Activated T-helper 1 cell treated with anti-CD3 and anti-CD28 coated beads, Interleukin-12 subunit alpha, Interleukin-12 subunit beta, Interleukin-2, Interleukin-4 antibody, amounts not matched to agents 30 ng/mL and 10 ng/mL and 1 ng/mL, durations not matched to agents 14 hours and 24 hours and 36 hours (primary cell): ENCODE measurements around the gene NAV2. TPM values are rescaled to one million over a fixed set of nuclear protein-coding genes. Genes with fewer than 3 reads are reported as not detected.

ENCODE experiments used
- DNase-seq: peaks from one replicate; pipeline ENCODE4 v3.0.0; 2021; ENCODE audit warnings: low spot score
- H3K27ac Mint-ChIP-seq: one replicate; pipeline ENCODE4 v1.8.0; 2021; ENCODE audit warnings: mild to moderate bottlenecking, mixed read lengths
- H3K27me3 Mint-ChIP-seq: one replicate; pipeline ENCODE4 v1.8.0; 2022; ENCODE audit warnings: mild to moderate bottlenecking, moderate library complexity, mixed read lengths; ENCODE audit not compliant: insufficient read depth
- H3K36me3 Mint-ChIP-seq: one replicate; pipeline ENCODE4 v1.8.0; 2021; ENCODE audit warnings: low read depth, mixed read lengths
- H3K4me1 Mint-ChIP-seq: one replicate; pipeline ENCODE4 v1.8.0; 2021; ENCODE audit warnings: low read depth, mixed read lengths
- H3K4me3 Mint-ChIP-seq: one replicate; pipeline ENCODE4 v1.8.0; 2021; ENCODE audit warnings: mild to moderate bottlenecking, moderate library complexity, mixed read lengths
- H3K9me3 Mint-ChIP-seq: one replicate; pipeline ENCODE4 v1.8.0; 2021; ENCODE audit warnings: mixed read lengths
- intact Hi-C: fragments of 100-400 bp; cut with micrococcal nuclease; formaldehyde crosslinking; loops from one replicate; pipeline ENCODE4 v1.15.1; 2024
- total RNA-seq: library from RNA; stranded (reverse); gene quantifications from 2 replicates; pipeline ENCODE4 v1.2.3, GENCODE V29; 2022

Gene NAV2
- total RNA-seq, 1 donor from 2014 or later, result 0.34 TPM

GRCh38 chr11:19849107-19849789 lies 136.6 kb downstream of the NAV2 start:
- Mint-ChIP-seq H3K36me3 (no peaks in the 10 kb centered on the region), H3K9me3 (no peaks in the 10 kb centered on the region), H3K27ac (no peak overlapping the region), H3K4me3 (no peak overlapping the region), H3K27me3 (no peaks in the 10 kb centered on the region), H3K4me1 (no peaks in the 10 kb centered on the region)
- intact Hi-C loops, result no loop called here
- no peak for DNase-seq

- no peak overlapping the region for H3K4me3 Mint-ChIP-seq
These were observed 137.4 kb downstream of the NAV2 start for GRCh38 chr11:19849947-19850593.

GRCh38 chr11:19852288-19852687 lies 139.7 kb downstream of the NAV2 start:
- Mint-ChIP-seq H3K9me3 (no peaks in the 10 kb centered on the region), H3K27ac (no peak overlapping the region), H3K4me1 (no peaks in the 10 kb centered on the region), H3K36me3 (no peaks in the 10 kb centered on the region), H3K27me3 (peaks cover 4% of the 10 kb centered on the region), H3K4me3 (no peak overlapping the region)
- intact Hi-C loops, result no loop called here
- DNase-seq, result no peak

More at GRCh38 chr11:19849947-19850593, 137.4 kb downstream of the NAV2 start:
- intact Hi-C loops, result no loop called here
- H3K9me3 Mint-ChIP-seq, result no peaks in the 10 kb centered on the region
- peaks cover 2% of the 10 kb centered on the region for H3K27me3 Mint-ChIP-seq
- no peak overlapping the region for H3K27ac Mint-ChIP-seq
- no peaks in the 10 kb centered on the region for H3K36me3 Mint-ChIP-seq
- H3K4me1 Mint-ChIP-seq, result no peaks in the 10 kb centered on the region
- no peak for DNase-seq

- intact Hi-C loops, result no loop called here
- no peak overlapping the region for H3K4me3 Mint-ChIP-seq
- H3K27ac Mint-ChIP-seq, result no peak overlapping the region
- H3K27me3 Mint-ChIP-seq, result peaks cover 4% of the 10 kb centered on the region
- H3K4me1 Mint-ChIP-seq, result no peaks in the 10 kb centered on the region
- no peaks in the 10 kb centered on the region for H3K36me3 Mint-ChIP-seq
- no peaks in the 10 kb centered on the region for H3K9me3 Mint-ChIP-seq
- no peak for DNase-seq
These were observed 140.4 kb downstream of the NAV2 start for GRCh38 chr11:19853016-19853415.

- Mint-ChIP-seq H3K36me3 (no peaks in the 10 kb centered on the region), H3K9me3 (no peaks in the 10 kb centered on the region), H3K4me3 (no peak overlapping the region), H3K4me1 (no peaks in the 10 kb centered on the region), H3K27me3 (peaks cover 4% of the 10 kb centered on the region), H3K27ac (no peak overlapping the region)
- no peak for DNase-seq
- intact Hi-C loops, result no loop called here
These were observed 141.3 kb downstream of the NAV2 start for GRCh38 chr11:19853920-19854319.

GRCh38 chr11:19861171-19861570 lies 148.5 kb downstream of the NAV2 start:
- H3K4me3 Mint-ChIP-seq, result no peak overlapping the region
- intact Hi-C loops, result no loop called here
- H3K4me1 Mint-ChIP-seq, result no peaks in the 10 kb centered on the region
- no peaks in the 10 kb centered on the region for H3K27me3 Mint-ChIP-seq
- DNase-seq, result no peak
- no peak overlapping the region for H3K27ac Mint-ChIP-seq
- no peaks in the 10 kb centered on the region for H3K9me3 Mint-ChIP-seq
- H3K36me3 Mint-ChIP-seq, result no peaks in the 10 kb centered on the region

GRCh38 chr11:19862091-19862490 lies 149.5 kb downstream of the NAV2 start:
- no peak for DNase-seq
- intact Hi-C loops, result no loop called here
- H3K36me3 Mint-ChIP-seq, result no peaks in the 10 kb centered on the region
- H3K4me1 Mint-ChIP-seq, result no peaks in the 10 kb centered on the region
- no peak overlapping the region for H3K27ac Mint-ChIP-seq
- no peaks in the 10 kb centered on the region for H3K27me3 Mint-ChIP-seq
- H3K9me3 Mint-ChIP-seq, result no peaks in the 10 kb centered on the region
- H3K4me3 Mint-ChIP-seq, result no peak overlapping the region

- Mint-ChIP-seq H3K4me1 (no peaks in the 10 kb centered on the region), H3K9me3 (no peaks in the 10 kb centered on the region), H3K27ac (no peak overlapping the region), H3K27me3 (no peaks in the 10 kb centered on the region), H3K4me3 (no peak overlapping the region), H3K36me3 (no peaks in the 10 kb centered on the region)
- no peak for DNase-seq
- intact Hi-C loops, result no loop called here
These were observed 151.8 kb downstream of the NAV2 start for GRCh38 chr11:19864141-19865140.

- H3K9me3 Mint-ChIP-seq, result no peaks in the 10 kb centered on the region
- no peaks in the 10 kb centered on the region for H3K36me3 Mint-ChIP-seq
- intact Hi-C loops, result no loop called here
- no peak for DNase-seq
- H3K27me3 Mint-ChIP-seq, result peaks cover 2% of the 10 kb centered on the region
- H3K4me3 Mint-ChIP-seq, result no peak overlapping the region
- H3K4me1 Mint-ChIP-seq, result no peaks in the 10 kb centered on the region
- no peak overlapping the region for H3K27ac Mint-ChIP-seq
These were observed 153.4 kb downstream of the NAV2 start for GRCh38 chr11:19866037-19866436.

GRCh38 chr11:19866521-19866920 lies 153.9 kb downstream of the NAV2 start:
- Mint-ChIP-seq H3K4me1 (no peaks in the 10 kb centered on the region), H3K36me3 (no peaks in the 10 kb centered on the region), H3K27ac (no peak overlapping the region), H3K9me3 (no peaks in the 10 kb centered on the region), H3K4me3 (no peak overlapping the region), H3K27me3 (peaks cover 4% of the 10 kb centered on the region)
- intact Hi-C loops, result no loop called here
- DNase-seq, result no peak

GRCh38 chr11:19867064-19867463 lies 154.4 kb downstream of the NAV2 start:
- no peak overlapping the region for H3K27ac Mint-ChIP-seq
- DNase-seq, result no peak
- no peak overlapping the region for H3K4me3 Mint-ChIP-seq
- H3K27me3 Mint-ChIP-seq, result peaks cover 4% of the 10 kb centered on the region
- intact Hi-C loops, result no loop called here
- no peaks in the 10 kb centered on the region for H3K4me1 Mint-ChIP-seq
- H3K9me3 Mint-ChIP-seq, result no peaks in the 10 kb centered on the region
- H3K36me3 Mint-ChIP-seq, result no peaks in the 10 kb centered on the region

- no peaks in the 10 kb centered on the region for H3K9me3 Mint-ChIP-seq
These were observed 155.7 kb downstream of the NAV2 start for GRCh38 chr11:19868281-19868821.

More at GRCh38 chr11:19868281-19868821, 155.7 kb downstream of the NAV2 start:
- H3K4me3 Mint-ChIP-seq, result no peak overlapping the region
- H3K36me3 Mint-ChIP-seq, result no peaks in the 10 kb centered on the region
- intact Hi-C loops, result no loop called here
- peaks cover 4% of the 10 kb centered on the region for H3K27me3 Mint-ChIP-seq
- DNase-seq, result no peak
- no peaks in the 10 kb centered on the region for H3K4me1 Mint-ChIP-seq
- no peak overlapping the region for H3K27ac Mint-ChIP-seq
